CD4-positive, alpha-beta T cell (primary cell): ENCODE data around the gene MRPL55. TPM values are rescaled to one million over a fixed set of nuclear protein-coding genes. Genes with fewer than 3 reads are reported as not detected.
A peak's percentile ranks its signal among the peaks of the same experiment; 100 is the strongest.

ENCODE experiments used
- ATAC-seq: fragments of 200-7000 bp; cut with Tn5 transposase; one replicate; pipeline ENCODE4 v1.10.0; 2022; ENCODE audit warnings: mild to moderate bottlenecking; ENCODE audit not compliant: poor library complexity
- CTCF ChIA-PET: fragments of 350-600 bp; sonication (Branson Sonifier 250); formaldehyde crosslinking; loops from one replicate; lab custom pipeline; 2021; ENCODE audit warnings: antibody characterized with exemption, inconsistent platforms; lab: Charles Lee
- POLR2A ChIA-PET: fragments of 350-600 bp; sonication (Branson Sonifier 250); formaldehyde crosslinking; loops from one replicate; lab custom pipeline; 2021; ENCODE audit warnings: antibody characterized with exemption, inconsistent platforms; lab: Charles Lee
- DNase-seq, 14 experiments: peaks; one replicate each; pipeline ENCODE4 v3.0.0-alpha.2; 2013 to 2020; ENCODE audit warnings: mixed read lengths in 2 of 14
- H3K27ac ChIP-seq, 2 donors: one replicate each; pipeline versions ENCODE4 v1.5.1 to v1.7.0; 2013; ENCODE audit warnings: low read length in 2 of 2, low read depth in 1 of 2, mild to moderate bottlenecking in 1 of 2
- H3K27me3 ChIP-seq, 2 experiments: 1 replicate in 1 of 2; 2 replicates in 1 of 2; pipeline versions ENCODE4 v1.6.1 to v1.7.0; 2013; ENCODE audit warnings: low read length in 2 of 2, control low read depth in 1 of 2, mild to moderate bottlenecking in 1 of 2, moderate library complexity in 1 of 2; ENCODE audit not compliant: insufficient read depth in 2 of 2, control insufficient read depth in 1 of 2
- H3K36me3 ChIP-seq: one replicate; pipeline ENCODE4 v1.6.1; 2013; ENCODE audit warnings: low read length, control low read depth; ENCODE audit not compliant: insufficient read depth
- H3K4me1 ChIP-seq: one replicate; pipeline ENCODE4 v1.6.1; 2013; ENCODE audit warnings: low read length, control low read depth; ENCODE audit not compliant: insufficient read depth
- H3K4me3 ChIP-seq: one replicate; pipeline ENCODE4 v1.5.1; 2013; ENCODE audit warnings: mild to moderate bottlenecking, low read length, moderate library complexity
- H3K9me3 ChIP-seq, 2 experiments: 1 replicate in 1 of 2; 2 replicates in 1 of 2; pipeline versions ENCODE4 v1.6.1 to v1.7.0; 2013; ENCODE audit warnings: low read length in 2 of 2, mild to moderate bottlenecking in 2 of 2, control low read depth in 1 of 2, moderate library complexity in 1 of 2; ENCODE audit not compliant: control insufficient read depth in 1 of 2, insufficient read depth in 1 of 2
- H3K27ac Mint-ChIP-seq: one replicate; pipeline ENCODE4 v1.8.0; 2020; ENCODE audit warnings: mixed read lengths
- H3K27me3 Mint-ChIP-seq: one replicate; pipeline ENCODE4 v1.8.0; 2021; ENCODE audit warnings: mixed read lengths
- H3K36me3 Mint-ChIP-seq: one replicate; pipeline ENCODE4 v1.8.0; 2021; ENCODE audit warnings: low read depth, mixed read lengths
- H3K4me1 Mint-ChIP-seq: one replicate; pipeline ENCODE4 v1.8.0; 2021; ENCODE audit warnings: low read depth, mixed read lengths
- H3K4me3 Mint-ChIP-seq: one replicate; pipeline ENCODE4 v1.8.0; 2020; ENCODE audit warnings: mild to moderate bottlenecking, mixed read lengths
- H3K9me3 Mint-ChIP-seq: one replicate; pipeline ENCODE4 v1.8.0; 2020; ENCODE audit warnings: mixed read lengths
- intact Hi-C, 2 experiments: fragments of 100-400 bp; cut with DNase I in 1 of 2; cut with micrococcal nuclease in 1 of 2; formaldehyde crosslinking; loops; one replicate each; pipeline versions ENCODE4 v1.15.1 to v1.9.0; 2023 to 2025; cut with DNase I, micrococcal nuclease
- total RNA-seq, 174 experiments: library from RNA in 2 of 174; stranded (reverse) in 2 of 174; gene quantifications; one replicate each; pipeline ENCODE4 v1.2.3 and lab custom pipeline; 2021 to 2026
- TF ChIP-seq, protein P1 (sequence below): fragments of 200-600 bp; IDR thresholded peaks from one replicate; pipeline ENCODE4 v1.8.0; 2022; ENCODE audit warnings: antibody characterized with exemption, mild to moderate bottlenecking

MRPL55 gene
- total RNA-seq, 2 experiments from 2014 or later: 120 to 128 TPM

DNA sequence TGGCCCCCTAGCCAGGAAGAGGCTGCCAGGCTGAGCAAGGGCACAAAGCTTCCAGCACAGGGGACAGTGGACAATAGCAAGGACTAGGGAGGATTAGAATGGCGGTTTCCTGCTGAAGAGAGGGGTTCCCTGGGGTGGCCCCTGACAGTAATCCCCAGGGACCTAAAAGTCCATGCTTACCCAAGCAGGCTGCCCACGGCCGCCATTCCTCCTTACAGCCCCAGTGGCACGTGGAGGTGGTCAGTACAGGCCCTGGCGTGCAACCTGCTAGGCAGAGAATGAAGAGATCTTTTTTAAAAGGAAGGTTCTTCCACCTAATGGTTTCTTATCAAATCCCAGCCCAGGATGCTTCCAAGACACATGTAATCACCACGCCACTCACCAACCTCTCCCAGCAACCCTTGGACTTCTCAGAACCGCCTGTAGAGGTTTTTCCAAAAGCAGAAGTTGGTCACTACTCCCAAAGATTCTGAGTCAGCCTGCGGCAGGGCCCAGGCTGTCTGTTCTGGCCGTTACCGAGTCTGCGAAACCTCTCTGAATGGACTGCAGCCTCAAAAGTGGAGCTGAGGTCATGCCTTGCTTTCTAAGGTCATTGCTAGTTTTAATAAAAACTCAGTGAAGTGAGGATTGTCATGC, 926 bp downstream of the MRPL55 start:
- CTCF ChIA-PET: no interaction called here
- H3K4me3 Mint-ChIP-seq: peak overlapping the region; percentile 92
- H3K27me3 Mint-ChIP-seq: no peaks in the 10 kb centered on the region
- H3K4me3 ChIP-seq: peak overlapping the region; percentile 99
- H3K27ac Mint-ChIP-seq: peak overlapping the region; percentile 93
- peaks cover 38% of the 10 kb centered on the region for H3K4me1 Mint-ChIP-seq
- H3K4me1 ChIP-seq: peaks cover 38% of the 10 kb centered on the region
- peak overlapping the region; percentile 84 to 90 for H3K27ac ChIP-seq
- no peak for ATAC-seq
- POLR2A ChIA-PET: interaction anchor here (2.8 kb wide), 1 partner anchor 25 kb away, joined by 22 read pairs; the partner anchor contains the start of gene ARF1
- H3K9me3 ChIP-seq: no peaks in the 10 kb centered on the region
- TF ChIP-seq, protein P1, sequence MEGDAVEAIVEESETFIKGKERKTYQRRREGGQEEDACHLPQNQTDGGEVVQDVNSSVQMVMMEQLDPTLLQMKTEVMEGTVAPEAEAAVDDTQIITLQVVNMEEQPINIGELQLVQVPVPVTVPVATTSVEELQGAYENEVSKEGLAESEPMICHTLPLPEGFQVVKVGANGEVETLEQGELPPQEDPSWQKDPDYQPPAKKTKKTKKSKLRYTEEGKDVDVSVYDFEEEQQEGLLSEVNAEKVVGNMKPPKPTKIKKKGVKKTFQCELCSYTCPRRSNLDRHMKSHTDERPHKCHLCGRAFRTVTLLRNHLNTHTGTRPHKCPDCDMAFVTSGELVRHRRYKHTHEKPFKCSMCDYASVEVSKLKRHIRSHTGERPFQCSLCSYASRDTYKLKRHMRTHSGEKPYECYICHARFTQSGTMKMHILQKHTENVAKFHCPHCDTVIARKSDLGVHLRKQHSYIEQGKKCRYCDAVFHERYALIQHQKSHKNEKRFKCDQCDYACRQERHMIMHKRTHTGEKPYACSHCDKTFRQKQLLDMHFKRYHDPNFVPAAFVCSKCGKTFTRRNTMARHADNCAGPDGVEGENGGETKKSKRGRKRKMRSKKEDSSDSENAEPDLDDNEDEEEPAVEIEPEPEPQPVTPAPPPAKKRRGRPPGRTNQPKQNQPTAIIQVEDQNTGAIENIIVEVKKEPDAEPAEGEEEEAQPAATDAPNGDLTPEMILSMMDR: no peak
- intact Hi-C loops: loop anchor here (2.0 to 10.0 kb wide), 6 partner anchors 23 to 373 kb away; partner anchors contain the start of genes ARF1 (in 1 of the 2), GUK1 (in 1 of the 2), JMJD4 (in 1 of the 2) and SNAP47 (in 1 of the 2)
- peaks cover 23% of the 10 kb centered on the region for H3K36me3 Mint-ChIP-seq
- H3K27me3 ChIP-seq: no peaks in the 10 kb centered on the region
- H3K9me3 Mint-ChIP-seq: no peaks in the 10 kb centered on the region
- peak in 2 of 14 experiments; percentile 42 to 53 for DNase-seq
- peaks cover 23% of the 10 kb centered on the region for H3K36me3 ChIP-seq

DNA sequence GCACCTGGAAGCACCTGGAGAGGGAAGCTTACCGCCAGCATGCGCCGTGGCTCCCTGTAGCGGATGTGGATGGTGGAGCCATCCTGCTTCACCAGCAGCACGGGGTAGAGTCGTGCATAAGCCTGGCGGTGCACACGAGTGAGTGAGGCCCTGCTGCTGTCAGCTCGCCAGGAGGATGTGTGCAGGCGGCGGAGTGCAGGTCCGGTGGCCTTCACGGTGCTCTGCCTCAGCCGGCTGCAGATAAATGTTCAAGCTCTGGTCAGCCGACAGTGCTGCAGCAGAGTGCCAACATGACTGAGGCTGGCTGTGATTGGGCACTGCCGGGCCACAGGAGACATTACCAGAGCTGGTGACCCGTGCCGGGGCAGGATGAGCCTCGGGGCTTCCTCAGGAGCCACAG, 1.5 kb downstream of the MRPL55 start:
- no peak for ATAC-seq
- TF ChIP-seq, protein P1: no peak
- H3K27me3 Mint-ChIP-seq: no peaks in the 10 kb centered on the region
- H3K4me1 ChIP-seq: peaks cover 38% of the 10 kb centered on the region
- peaks cover 39% of the 10 kb centered on the region for H3K4me1 Mint-ChIP-seq
- intact Hi-C loops: loop anchor here (2.0 to 10.0 kb wide), 6 partner anchors 23 to 373 kb away; partner anchors contain the start of genes ARF1 (in 1 of the 2), GUK1 (in 1 of the 2), JMJD4 (in 1 of the 2) and SNAP47 (in 1 of the 2)
- H3K9me3 ChIP-seq: no peaks in the 10 kb centered on the region
- peak overlapping the region; percentile 93 for H3K27ac Mint-ChIP-seq
- peaks cover 25% of the 10 kb centered on the region for H3K36me3 Mint-ChIP-seq
- CTCF ChIA-PET: no interaction called here
- H3K4me3 ChIP-seq: no peak overlapping the region
- H3K27me3 ChIP-seq: no peaks in the 10 kb centered on the region
- no peaks in the 10 kb centered on the region for H3K9me3 Mint-ChIP-seq
- H3K27ac ChIP-seq: no peak overlapping the region
- H3K36me3 ChIP-seq: peaks cover 23% of the 10 kb centered on the region
- peak in 1 of 14 experiments; percentile 40 for DNase-seq
- POLR2A ChIA-PET: no interaction called here
- peak overlapping the region; percentile 92 for H3K4me3 Mint-ChIP-seq

DNA sequence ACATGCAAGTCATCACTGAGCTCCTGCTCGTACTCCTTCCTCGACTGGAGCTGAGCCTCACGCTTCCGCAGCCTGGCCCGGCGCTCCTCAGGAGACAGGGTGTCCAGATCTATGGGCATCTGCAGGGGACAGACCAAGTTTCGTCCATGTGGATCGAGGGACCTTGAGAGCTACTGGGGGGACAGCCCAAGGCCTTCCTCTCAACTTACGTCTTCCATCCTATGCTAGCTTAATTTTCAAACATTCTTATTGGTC, 2.4 kb downstream of the MRPL55 start:
- intact Hi-C loops: loop anchor here (10.0 kb wide), 3 partner anchors 112 to 372 kb away; partner anchors contain the start of genes JMJD4 (in 1 of the 2), SNAP47 (in 1 of the 2) and TRIM11 (in 1 of the 2)
- peaks cover 23% of the 10 kb centered on the region for H3K36me3 ChIP-seq
- Mint-ChIP-seq H3K4me3 (peak overlapping the region; percentile 12), H3K4me1 (peaks cover 39% of the 10 kb centered on the region), H3K36me3 (peaks cover 25% of the 10 kb centered on the region), H3K27ac (peak overlapping the region; percentile 93), H3K27me3 (no peaks in the 10 kb centered on the region), H3K9me3 (no peaks in the 10 kb centered on the region)
- CTCF ChIA-PET: no interaction called here
- POLR2A ChIA-PET: interaction anchor here (1.9 kb wide), 1 partner anchor 59 kb away, joined by 10 read pairs; the partner anchor contains the start of gene IBA57
- H3K27ac ChIP-seq: no peak overlapping the region
- no peaks in the 10 kb centered on the region for H3K27me3 ChIP-seq
- H3K9me3 ChIP-seq: no peaks in the 10 kb centered on the region
- H3K4me3 ChIP-seq: no peak overlapping the region
- TF ChIP-seq, protein P1: no peak
- peaks cover 46% of the 10 kb centered on the region for H3K4me1 ChIP-seq
- ATAC-seq (no peak), DNase-seq (no peak)
